ENCODE results near the gene FBXO33. TPM values are rescaled to one million over a fixed set of nuclear protein-coding genes. Genes with fewer than 3 reads are reported as not detected.
A peak's percentile ranks its signal among the peaks of the same experiment; 100 is the strongest.

Gene FBXO33
- polyA plus RNA-seq, 2 of the 4 experiments (the other 2 are of a cell fraction): 8.2 to 10.6 TPM

- FAIRE-seq: no peak
- H3K9me3 ChIP-seq: no peaks in the 10 kb centered on the region
- POLR2A ChIA-PET: interaction anchor here (2.9 kb wide), 1 partner anchor 263 kb away, joined by 26 read pairs; the partner anchor contains the start of gene TRAPPC6B
- no peak for TF ChIP-seq RARB (CRISPR knock-in tag; IDR thresholded peaks at IDR 0.05)
- no peak for TF ChIP-seq FOXS1 (CRISPR knock-in tag; IDR thresholded peaks at IDR 0.05)
- TF ChIP-seq ESRRA (IDR thresholded peaks at IDR 0.05; ENCODE audit: borderline replicate concordance, low read length): no peak
- no peak for TF ChIP-seq CBX2 (IDR thresholded peaks at IDR 0.05; ENCODE audit: borderline replicate concordance, low read depth)
- TF ChIP-seq MYC (IDR thresholded peaks at IDR 0.05; ENCODE audit: borderline replicate concordance, low read length): no peak
- no peak for TF ChIP-seq POLR2AphosphoS2 (conservative IDR thresholded peaks at IDR 0.05; ENCODE audit: low read length)
- no peak for TF ChIP-seq JUN (IDR thresholded peaks at IDR 0.05)
- no peak for TF ChIP-seq HEYL (CRISPR knock-in tag; IDR thresholded peaks at IDR 0.05)
- TF ChIP-seq ZC3H11A (IDR thresholded peaks at IDR 0.05): no peak
- no peak for TF ChIP-seq RAD21 (conservative IDR thresholded peaks at IDR 0.05 in 1 of 2, IDR thresholded peaks at IDR 0.05 in 1 of 2)
- no peak for TF ChIP-seq RFX5 (IDR thresholded peaks at IDR 0.05)
- no peak for TF ChIP-seq SMC3 (IDR thresholded peaks at IDR 0.05)
- TF ChIP-seq KDM1A (IDR thresholded peaks at IDR 0.05; ENCODE audit: low read depth): no peak
- H3K4me2 ChIP-seq: peak overlapping the region; percentile 73
- CTCF ChIA-PET: interaction anchor here (1.5 kb wide), 2 partner anchors 12 to 30 kb away, joined by 3 read pairs; no protein-coding TSS in a partner anchor
- DNase-seq (ENCODE audit: low read depth in 1 of 2, low spot score in 1 of 2): no peak
- H3K4me3 ChIP-seq: peak overlapping the region; percentile 96
- no peak for ATAC-seq
- H3K4me1 ChIP-seq: peaks cover 17% of the 10 kb centered on the region; the same call in 2 of the 3 replicates
- peak overlapping the region; percentile 92 to 93 for H3K27ac ChIP-seq
- 28% methylated on average over 8 of the region's 8 CpGs for WGBS (ENCODE audit: missing lambda C conversion rate)
These were observed 1.2 kb upstream of the FBXO33 start for GRCh38 chr14:39433452-39433813.

- Histone ChIP-seq H3K27ac (peak overlapping the region; percentile 92 to 93), H3K4me2 (peak overlapping the region; percentile 73), H3K4me3 (peak overlapping the region; percentile 96), H3K4me1 (peaks cover 17% of the 10 kb centered on the region; the same call in 2 of the 3 replicates), H3K9me3 (no peaks in the 10 kb centered on the region)
- POLR2A ChIA-PET: interaction anchor here (0.7 to 2.9 kb wide), 8 partner anchors 10 to 1792 kb away, joined by 3 to 26 read pairs (median 6); partner anchors contain the start of genes GEMIN2, PNN, SEC23A and TRAPPC6B
- WGBS (ENCODE audit: missing lambda C conversion rate): 1% methylated on average over 6 of the region's 38 CpGs
- ATAC-seq: peak; percentile 91 to 95
- CTCF ChIA-PET: interaction anchor here (1.5 to 2.2 kb wide), 3 partner anchors 12 to 326 kb away, joined by 3 to 13 read pairs (median 3); no protein-coding TSS in a partner anchor
- FAIRE-seq: no peak
- DNase-seq (ENCODE audit: low read depth in 1 of 2, low spot score in 1 of 2): peak; percentile 80 to 95
- TF ChIP-seq, protein P1, sequence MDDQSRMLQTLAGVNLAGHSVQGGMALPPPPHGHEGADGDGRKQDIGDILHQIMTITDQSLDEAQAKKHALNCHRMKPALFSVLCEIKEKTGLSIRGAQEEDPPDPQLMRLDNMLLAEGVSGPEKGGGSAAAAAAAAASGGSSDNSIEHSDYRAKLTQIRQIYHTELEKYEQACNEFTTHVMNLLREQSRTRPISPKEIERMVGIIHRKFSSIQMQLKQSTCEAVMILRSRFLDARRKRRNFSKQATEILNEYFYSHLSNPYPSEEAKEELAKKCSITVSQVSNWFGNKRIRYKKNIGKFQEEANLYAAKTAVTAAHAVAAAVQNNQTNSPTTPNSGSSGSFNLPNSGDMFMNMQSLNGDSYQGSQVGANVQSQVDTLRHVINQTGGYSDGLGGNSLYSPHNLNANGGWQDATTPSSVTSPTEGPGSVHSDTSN (IDR thresholded peaks at IDR 0.05): no peak
- TF ChIP-seq FOXS1 (CRISPR knock-in tag; IDR thresholded peaks at IDR 0.05) (no peak), MAX (IDR thresholded peaks at IDR 0.05) (peak; percentile 33), MYC (IDR thresholded peaks at IDR 0.05; ENCODE audit: borderline replicate concordance, low read length) (peak; percentile 65; the same call in 1 of the 2 replicates), HOXA7 (CRISPR knock-in tag; IDR thresholded peaks at IDR 0.05) (no peak), JUNB (IDR thresholded peaks at IDR 0.05) (no peak), RNF2 (IDR thresholded peaks at IDR 0.05; ENCODE audit: borderline replicate concordance, low read depth) (no peak), POLR2A (IDR thresholded peaks at IDR 0.05; ENCODE audit: low read length) (peak; percentile 61), FOSL2 (IDR thresholded peaks at IDR 0.05) (no peak), FOSL2 (CRISPR knock-in tag; IDR thresholded peaks at IDR 0.05) (no peak), EHMT2 (IDR thresholded peaks at IDR 0.05; ENCODE audit: low read depth) (no peak), PHF8 (IDR thresholded peaks at IDR 0.05; ENCODE audit: borderline replicate concordance, low read depth) (peak; percentile 81; the same call in 1 of the 2 replicates), ESRRA (IDR thresholded peaks at IDR 0.05; ENCODE audit: borderline replicate concordance, low read length) (no peak), RAD21 (conservative IDR thresholded peaks at IDR 0.05 in 1 of 2, IDR thresholded peaks at IDR 0.05 in 1 of 2) (peak; percentile 38 to 44; a peak in 3 of 5 replicates), GATA3 (IDR thresholded peaks at IDR 0.05; ENCODE audit: borderline replicate concordance) (no peak), E2F6 (IDR thresholded peaks at IDR 0.05; ENCODE audit: borderline replicate concordance, low read depth) (peak; percentile 35; the same call in 1 of the 2 replicates)
- TF ChIP-seq, protein P2, sequence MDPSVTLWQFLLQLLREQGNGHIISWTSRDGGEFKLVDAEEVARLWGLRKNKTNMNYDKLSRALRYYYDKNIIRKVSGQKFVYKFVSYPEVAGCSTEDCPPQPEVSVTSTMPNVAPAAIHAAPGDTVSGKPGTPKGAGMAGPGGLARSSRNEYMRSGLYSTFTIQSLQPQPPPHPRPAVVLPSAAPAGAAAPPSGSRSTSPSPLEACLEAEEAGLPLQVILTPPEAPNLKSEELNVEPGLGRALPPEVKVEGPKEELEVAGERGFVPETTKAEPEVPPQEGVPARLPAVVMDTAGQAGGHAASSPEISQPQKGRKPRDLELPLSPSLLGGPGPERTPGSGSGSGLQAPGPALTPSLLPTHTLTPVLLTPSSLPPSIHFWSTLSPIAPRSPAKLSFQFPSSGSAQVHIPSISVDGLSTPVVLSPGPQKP (IDR thresholded peaks at IDR 0.05; ENCODE audit: low read depth, low read length): no peak
- TF ChIP-seq, protein P3, sequence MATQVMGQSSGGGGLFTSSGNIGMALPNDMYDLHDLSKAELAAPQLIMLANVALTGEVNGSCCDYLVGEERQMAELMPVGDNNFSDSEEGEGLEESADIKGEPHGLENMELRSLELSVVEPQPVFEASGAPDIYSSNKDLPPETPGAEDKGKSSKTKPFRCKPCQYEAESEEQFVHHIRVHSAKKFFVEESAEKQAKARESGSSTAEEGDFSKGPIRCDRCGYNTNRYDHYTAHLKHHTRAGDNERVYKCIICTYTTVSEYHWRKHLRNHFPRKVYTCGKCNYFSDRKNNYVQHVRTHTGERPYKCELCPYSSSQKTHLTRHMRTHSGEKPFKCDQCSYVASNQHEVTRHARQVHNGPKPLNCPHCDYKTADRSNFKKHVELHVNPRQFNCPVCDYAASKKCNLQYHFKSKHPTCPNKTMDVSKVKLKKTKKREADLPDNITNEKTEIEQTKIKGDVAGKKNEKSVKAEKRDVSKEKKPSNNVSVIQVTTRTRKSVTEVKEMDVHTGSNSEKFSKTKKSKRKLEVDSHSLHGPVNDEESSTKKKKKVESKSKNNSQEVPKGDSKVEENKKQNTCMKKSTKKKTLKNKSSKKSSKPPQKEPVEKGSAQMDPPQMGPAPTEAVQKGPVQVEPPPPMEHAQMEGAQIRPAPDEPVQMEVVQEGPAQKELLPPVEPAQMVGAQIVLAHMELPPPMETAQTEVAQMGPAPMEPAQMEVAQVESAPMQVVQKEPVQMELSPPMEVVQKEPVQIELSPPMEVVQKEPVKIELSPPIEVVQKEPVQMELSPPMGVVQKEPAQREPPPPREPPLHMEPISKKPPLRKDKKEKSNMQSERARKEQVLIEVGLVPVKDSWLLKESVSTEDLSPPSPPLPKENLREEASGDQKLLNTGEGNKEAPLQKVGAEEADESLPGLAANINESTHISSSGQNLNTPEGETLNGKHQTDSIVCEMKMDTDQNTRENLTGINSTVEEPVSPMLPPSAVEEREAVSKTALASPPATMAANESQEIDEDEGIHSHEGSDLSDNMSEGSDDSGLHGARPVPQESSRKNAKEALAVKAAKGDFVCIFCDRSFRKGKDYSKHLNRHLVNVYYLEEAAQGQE (IDR thresholded peaks at IDR 0.05): no peak; the same call in 1 of the 2 replicates
- TF ChIP-seq, protein P4, sequence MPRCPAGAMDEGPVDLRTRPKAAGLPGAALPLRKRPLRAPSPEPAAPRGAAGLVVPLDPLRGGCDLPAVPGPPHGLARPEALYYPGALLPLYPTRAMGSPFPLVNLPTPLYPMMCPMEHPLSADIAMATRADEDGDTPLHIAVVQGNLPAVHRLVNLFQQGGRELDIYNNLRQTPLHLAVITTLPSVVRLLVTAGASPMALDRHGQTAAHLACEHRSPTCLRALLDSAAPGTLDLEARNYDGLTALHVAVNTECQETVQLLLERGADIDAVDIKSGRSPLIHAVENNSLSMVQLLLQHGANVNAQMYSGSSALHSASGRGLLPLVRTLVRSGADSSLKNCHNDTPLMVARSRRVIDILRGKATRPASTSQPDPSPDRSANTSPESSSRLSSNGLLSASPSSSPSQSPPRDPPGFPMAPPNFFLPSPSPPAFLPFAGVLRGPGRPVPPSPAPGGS (IDR thresholded peaks at IDR 0.05): 0 out of 3 replicates have a peak, but pooled peaks have one; percentile 57
These were observed 602 bp upstream of the FBXO33 start for GRCh38 chr14:39432619-39433451.

Measured in A549 (cell line).